ENCODE results near the gene AHCTF1.

- TF ChIP-seq TCF7L2 (IDR thresholded peaks at IDR 0.05; ENCODE audit: low read depth, low read length) (no peak), TBP (optimal IDR thresholded peaks at IDR 0.05; ENCODE audit: low read depth, low read length) (no peak)
Observed at GRCh38 chr1:246838118-246838456, 93.7 kb downstream of the AHCTF1 start.

Data from K562 (cell line).